ENCODE data around the gene PTGES3. TPM values are rescaled to one million over a fixed set of nuclear protein-coding genes. Genes with fewer than 3 reads are reported as not detected.

The PTGES3 gene
- total and polyA plus RNA-seq, 4 donors: 65.0 to 94.1 (median 81.3) TPM

DNA sequence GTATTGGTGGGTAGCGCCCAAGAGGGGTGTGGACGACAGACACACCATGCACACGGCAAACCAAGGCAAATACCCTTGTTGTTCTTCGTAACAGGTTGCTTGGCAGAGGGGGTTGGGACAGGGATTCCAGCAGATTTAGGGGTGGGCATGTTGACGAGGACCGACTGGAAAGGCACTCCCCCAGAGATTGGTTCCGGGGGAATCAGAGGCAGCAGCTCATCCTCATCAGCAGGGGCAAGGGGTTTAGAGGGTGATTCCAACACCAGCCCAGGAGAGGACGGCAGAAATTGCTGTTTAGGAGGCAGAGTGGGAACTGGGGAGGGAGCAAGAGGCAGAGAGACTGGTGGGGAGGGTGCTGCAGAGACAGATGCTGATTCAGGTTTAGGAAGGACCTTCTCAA, 27.7 kb upstream of the PTGES3 start:
- Histone ChIP-seq H3K4me3 (ENCODE audit: low read depth in 1 of 3, low read length in 3 of 3) (no peak overlapping the region), H3K9ac (ENCODE audit: low read depth in 1 of 2, low read length in 2 of 2) (no peak overlapping the region), H3K27me3 (ENCODE audit: control insufficient read depth in 4 of 4, insufficient read depth in 4 of 4, low read length in 3 of 4) (no peaks in the 10 kb centered on the region), H3K4me1 (ENCODE audit: control insufficient read depth in 4 of 4, insufficient read depth in 4 of 4, low read length in 3 of 4) (peaks cover 0 to 14% (median 4%) of the 10 kb centered on the region in 4 donors), H3K27ac (ENCODE audit: low read depth in 1 of 2, low read length in 2 of 2) (no peak overlapping the region), H3K9me3 (ENCODE audit: control insufficient read depth in 4 of 4, low read length in 3 of 4) (no peaks in the 10 kb centered on the region), H3K36me3 (ENCODE audit: control insufficient read depth in 4 of 4, insufficient read depth in 3 of 4, low read depth in 1 of 4, low read length in 3 of 4) (peaks cover 23 to 53% (median 38%) of the 10 kb centered on the region in 4 donors)
- WGBS: 88% methylated on average over 8 of the region's 8 CpGs
- TF ChIP-seq ATF3 (IDR thresholded peaks at IDR 0.05) (no peak), RAD21 (IDR thresholded peaks at IDR 0.05) (no peak), RXRA (IDR thresholded peaks at IDR 0.05) (no peak), GABPA (IDR thresholded peaks at IDR 0.05 in 1 of 2, conservative IDR thresholded peaks at IDR 0.05 in 1 of 2) (no peak), TAF1 (conservative IDR thresholded peaks at IDR 0.05) (no peak), HNF4G (IDR thresholded peaks at IDR 0.05) (no peak), REST (IDR thresholded peaks at IDR 0.05) (no peak)
- no peak for DNase-seq (ENCODE audit: low spot score)

- H3K27ac ChIP-seq (ENCODE audit: low read depth in 1 of 2, low read length in 2 of 2): no peak overlapping the region
- H3K9me3 ChIP-seq (ENCODE audit: control insufficient read depth in 4 of 4, low read length in 3 of 4): no peaks in the 10 kb centered on the region
- no peak overlapping the region for H3K9ac ChIP-seq (ENCODE audit: low read depth in 1 of 2, low read length in 2 of 2)
- H3K36me3 ChIP-seq (ENCODE audit: control insufficient read depth in 4 of 4, insufficient read depth in 3 of 4, low read depth in 1 of 4, low read length in 3 of 4): peaks cover 19 to 51% (median 34%) of the 10 kb centered on the region in 4 donors
- TF ChIP-seq YY1 (IDR thresholded peaks at IDR 0.05) (no peak), MAX (IDR thresholded peaks at IDR 0.05) (no peak), FOXA1 (IDR thresholded peaks at IDR 0.05) (no peak), ATF3 (IDR thresholded peaks at IDR 0.05) (no peak), HNF4A (conservative IDR thresholded peaks at IDR 0.05) (no peak), RAD21 (IDR thresholded peaks at IDR 0.05) (no peak), JUND (IDR thresholded peaks at IDR 0.05) (no peak), SP1 (IDR thresholded peaks at IDR 0.05) (no peak), FOXA2 (IDR thresholded peaks at IDR 0.05) (no peak)
- TF ChIP-seq, protein P1, sequence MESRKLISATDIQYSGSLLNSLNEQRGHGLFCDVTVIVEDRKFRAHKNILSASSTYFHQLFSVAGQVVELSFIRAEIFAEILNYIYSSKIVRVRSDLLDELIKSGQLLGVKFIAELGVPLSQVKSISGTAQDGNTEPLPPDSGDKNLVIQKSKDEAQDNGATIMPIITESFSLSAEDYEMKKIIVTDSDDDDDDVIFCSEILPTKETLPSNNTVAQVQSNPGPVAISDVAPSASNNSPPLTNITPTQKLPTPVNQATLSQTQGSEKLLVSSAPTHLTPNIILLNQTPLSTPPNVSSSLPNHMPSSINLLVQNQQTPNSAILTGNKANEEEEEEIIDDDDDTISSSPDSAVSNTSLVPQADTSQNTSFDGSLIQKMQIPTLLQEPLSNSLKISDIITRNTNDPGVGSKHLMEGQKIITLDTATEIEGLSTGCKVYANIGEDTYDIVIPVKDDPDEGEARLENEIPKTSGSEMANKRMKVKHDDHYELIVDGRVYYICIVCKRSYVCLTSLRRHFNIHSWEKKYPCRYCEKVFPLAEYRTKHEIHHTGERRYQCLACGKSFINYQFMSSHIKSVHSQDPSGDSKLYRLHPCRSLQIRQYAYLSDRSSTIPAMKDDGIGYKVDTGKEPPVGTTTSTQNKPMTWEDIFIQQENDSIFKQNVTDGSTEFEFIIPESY (IDR thresholded peaks at IDR 0.05): no peak
- TF ChIP-seq, protein P2, sequence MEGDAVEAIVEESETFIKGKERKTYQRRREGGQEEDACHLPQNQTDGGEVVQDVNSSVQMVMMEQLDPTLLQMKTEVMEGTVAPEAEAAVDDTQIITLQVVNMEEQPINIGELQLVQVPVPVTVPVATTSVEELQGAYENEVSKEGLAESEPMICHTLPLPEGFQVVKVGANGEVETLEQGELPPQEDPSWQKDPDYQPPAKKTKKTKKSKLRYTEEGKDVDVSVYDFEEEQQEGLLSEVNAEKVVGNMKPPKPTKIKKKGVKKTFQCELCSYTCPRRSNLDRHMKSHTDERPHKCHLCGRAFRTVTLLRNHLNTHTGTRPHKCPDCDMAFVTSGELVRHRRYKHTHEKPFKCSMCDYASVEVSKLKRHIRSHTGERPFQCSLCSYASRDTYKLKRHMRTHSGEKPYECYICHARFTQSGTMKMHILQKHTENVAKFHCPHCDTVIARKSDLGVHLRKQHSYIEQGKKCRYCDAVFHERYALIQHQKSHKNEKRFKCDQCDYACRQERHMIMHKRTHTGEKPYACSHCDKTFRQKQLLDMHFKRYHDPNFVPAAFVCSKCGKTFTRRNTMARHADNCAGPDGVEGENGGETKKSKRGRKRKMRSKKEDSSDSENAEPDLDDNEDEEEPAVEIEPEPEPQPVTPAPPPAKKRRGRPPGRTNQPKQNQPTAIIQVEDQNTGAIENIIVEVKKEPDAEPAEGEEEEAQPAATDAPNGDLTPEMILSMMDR (IDR thresholded peaks at IDR 0.05; ENCODE audit: low read depth, low read length, missing input control): no peak
- peaks cover 0 to 9% (median 3%) of the 10 kb centered on the region in 4 donors for H3K4me1 ChIP-seq (ENCODE audit: control insufficient read depth in 4 of 4, insufficient read depth in 4 of 4, low read length in 3 of 4)
- 98% methylated on average over 2 of the region's 2 CpGs for WGBS
- DNase-seq (ENCODE audit: low spot score): no peak
- H3K27me3 ChIP-seq (ENCODE audit: control insufficient read depth in 4 of 4, insufficient read depth in 4 of 4, low read length in 3 of 4): no peaks in the 10 kb centered on the region
- no peak overlapping the region for H3K4me3 ChIP-seq (ENCODE audit: low read depth in 1 of 3, low read length in 3 of 3)
Observed at GRCh38 chr12:56714431-56714929, 26.4 kb upstream of the PTGES3 start.

Measured in liver (tissue), 9 donors.